ENCODE measurements around the gene BCL11A. TPM values are rescaled to one million over a fixed set of nuclear protein-coding genes. Genes with fewer than 3 reads are reported as not detected.

BCL11A gene
- total RNA-seq, 3 donors from 2014 or later = 0.64 to 13.5 (median 6.2) TPM

GRCh38 chr2:60475123-60475830 lies 78.2 kb downstream of the BCL11A start:
- H3K4me1 ChIP-seq = peaks cover 0 to 6% of the 10 kb centered on the region in 2 donors
- DNase-seq (ENCODE audit: low spot score in 2 of 2) = no peak
- H3K27ac ChIP-seq = no peak overlapping the region
- H3K4me3 ChIP-seq = no peak overlapping the region
- H3K27me3 ChIP-seq = no peaks in the 10 kb centered on the region
- TF ChIP-seq, protein P1, sequence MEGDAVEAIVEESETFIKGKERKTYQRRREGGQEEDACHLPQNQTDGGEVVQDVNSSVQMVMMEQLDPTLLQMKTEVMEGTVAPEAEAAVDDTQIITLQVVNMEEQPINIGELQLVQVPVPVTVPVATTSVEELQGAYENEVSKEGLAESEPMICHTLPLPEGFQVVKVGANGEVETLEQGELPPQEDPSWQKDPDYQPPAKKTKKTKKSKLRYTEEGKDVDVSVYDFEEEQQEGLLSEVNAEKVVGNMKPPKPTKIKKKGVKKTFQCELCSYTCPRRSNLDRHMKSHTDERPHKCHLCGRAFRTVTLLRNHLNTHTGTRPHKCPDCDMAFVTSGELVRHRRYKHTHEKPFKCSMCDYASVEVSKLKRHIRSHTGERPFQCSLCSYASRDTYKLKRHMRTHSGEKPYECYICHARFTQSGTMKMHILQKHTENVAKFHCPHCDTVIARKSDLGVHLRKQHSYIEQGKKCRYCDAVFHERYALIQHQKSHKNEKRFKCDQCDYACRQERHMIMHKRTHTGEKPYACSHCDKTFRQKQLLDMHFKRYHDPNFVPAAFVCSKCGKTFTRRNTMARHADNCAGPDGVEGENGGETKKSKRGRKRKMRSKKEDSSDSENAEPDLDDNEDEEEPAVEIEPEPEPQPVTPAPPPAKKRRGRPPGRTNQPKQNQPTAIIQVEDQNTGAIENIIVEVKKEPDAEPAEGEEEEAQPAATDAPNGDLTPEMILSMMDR (IDR thresholded peaks at IDR 0.05) = no peak
- TF ChIP-seq POLR2AphosphoS5 (IDR thresholded peaks at IDR 0.05) (no peak), POLR2A (IDR thresholded peaks at IDR 0.05) (no peak)
- intact Hi-C loops (cut with DNase I; ENCODE audit: low total_unique reads) = no loop called here
- no peaks in the 10 kb centered on the region for H3K9me3 ChIP-seq
- H3K36me3 ChIP-seq = no peaks in the 10 kb centered on the region

DNA sequence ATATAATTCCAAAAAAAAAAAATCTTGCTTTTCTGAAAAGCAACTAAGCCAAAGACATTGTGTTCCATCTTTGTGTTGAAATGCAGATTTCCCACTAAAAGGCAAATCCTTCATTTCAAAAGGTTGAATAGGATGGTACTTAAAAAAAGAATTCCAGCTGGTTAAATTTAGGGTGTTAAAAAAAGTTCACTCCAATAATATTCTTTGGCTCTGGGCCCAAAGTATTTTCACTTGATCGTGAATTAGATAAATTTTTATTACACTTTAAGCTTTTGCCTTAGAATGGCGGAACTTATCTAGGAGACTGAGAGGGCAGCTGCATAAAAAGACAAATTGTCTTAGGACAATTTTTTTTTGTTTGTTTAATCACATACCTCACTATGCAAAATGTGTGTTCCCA lies 79.2 kb downstream of the BCL11A start:
- no peaks in the 10 kb centered on the region for H3K9me3 ChIP-seq
- H3K4me3 ChIP-seq = no peak overlapping the region

DNA sequence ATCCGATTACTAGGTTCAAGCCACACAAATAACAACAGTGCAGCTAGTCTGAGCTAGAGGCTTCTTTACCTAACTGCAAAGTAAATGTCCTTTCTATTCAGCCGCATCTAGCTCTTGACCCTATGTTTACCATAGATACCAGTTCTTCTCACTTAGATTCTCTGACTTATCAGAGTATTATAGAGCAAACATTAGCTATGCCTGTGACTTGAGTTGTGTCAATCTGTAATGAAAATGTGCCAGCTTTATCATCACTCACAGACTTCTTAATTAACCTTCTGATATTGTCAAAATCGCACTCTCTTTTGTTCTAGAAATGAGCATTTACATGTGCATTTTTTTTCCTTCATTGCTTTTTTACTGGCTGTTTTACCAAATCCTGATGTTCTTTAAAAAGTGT lies 79.9 kb downstream of the BCL11A start:
- Histone ChIP-seq H3K9me3 (no peaks in the 10 kb centered on the region), H3K27ac (no peak overlapping the region), H3K4me3 (no peak overlapping the region), H3K4me1 (peaks cover 0 to 6% of the 10 kb centered on the region in 2 donors), H3K27me3 (no peaks in the 10 kb centered on the region), H3K36me3 (no peaks in the 10 kb centered on the region)
- no peak for TF ChIP-seq POLR2A (IDR thresholded peaks at IDR 0.05)
- TF ChIP-seq POLR2AphosphoS5 (IDR thresholded peaks at IDR 0.05) = no peak
- TF ChIP-seq, protein P1 (IDR thresholded peaks at IDR 0.05) = no peak
- no peak for DNase-seq (ENCODE audit: low spot score in 2 of 2)
- intact Hi-C loops (cut with DNase I; ENCODE audit: low total_unique reads) = no loop called here

More for the DNA sequence above, 79.2 kb downstream of the BCL11A start:
- TF ChIP-seq, protein P1 (IDR thresholded peaks at IDR 0.05) = no peak
- TF ChIP-seq POLR2A (IDR thresholded peaks at IDR 0.05) (no peak), POLR2AphosphoS5 (IDR thresholded peaks at IDR 0.05) (no peak)
- Histone ChIP-seq H3K36me3 (no peaks in the 10 kb centered on the region), H3K27ac (no peak overlapping the region), H3K4me1 (peaks cover 0 to 6% of the 10 kb centered on the region in 2 donors), H3K27me3 (no peaks in the 10 kb centered on the region)
- intact Hi-C loops (cut with DNase I; ENCODE audit: low total_unique reads) = no loop called here
- DNase-seq (ENCODE audit: low spot score in 2 of 2) = no peak

GRCh38 chr2:60472663-60473289 lies 80.7 kb downstream of the BCL11A start:
- Histone ChIP-seq H3K27me3 (no peaks in the 10 kb centered on the region), H3K36me3 (no peaks in the 10 kb centered on the region), H3K27ac (no peak overlapping the region), H3K9me3 (no peaks in the 10 kb centered on the region), H3K4me3 (no peak overlapping the region), H3K4me1 (peaks cover 0 to 6% of the 10 kb centered on the region in 2 donors)
- no peak for TF ChIP-seq POLR2A (IDR thresholded peaks at IDR 0.05)
- no peak for TF ChIP-seq POLR2AphosphoS5 (IDR thresholded peaks at IDR 0.05)
- TF ChIP-seq, protein P1 (IDR thresholded peaks at IDR 0.05) = no peak
- intact Hi-C loops (cut with DNase I; ENCODE audit: low total_unique reads) = no loop called here
- DNase-seq (ENCODE audit: low spot score in 2 of 2) = no peak

DNA sequence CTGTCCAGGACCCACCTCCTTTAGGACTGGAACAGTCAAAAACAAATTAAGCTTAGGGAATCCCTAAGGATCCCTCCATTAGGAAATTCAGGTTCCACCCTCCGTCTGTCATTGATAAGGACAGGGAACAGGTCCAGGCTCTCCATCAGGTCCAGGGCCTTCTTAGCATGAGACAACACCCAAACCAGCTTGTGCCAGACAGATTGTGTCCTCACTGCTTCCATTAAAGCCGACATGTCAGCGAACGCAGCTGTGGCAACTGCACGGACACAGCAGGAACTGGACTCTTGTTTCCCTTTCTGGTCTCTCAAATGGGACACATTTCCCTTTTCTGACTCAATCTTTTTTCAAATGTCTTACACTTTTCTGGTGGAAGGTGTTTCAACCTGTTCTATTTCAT lies 81.4 kb downstream of the BCL11A start:
- intact Hi-C loops (cut with DNase I; ENCODE audit: low total_unique reads) = no loop called here
- H3K4me3 ChIP-seq = no peak overlapping the region
- no peak for DNase-seq (ENCODE audit: low spot score in 2 of 2)
- H3K27ac ChIP-seq = no peak overlapping the region
- TF ChIP-seq POLR2AphosphoS5 (IDR thresholded peaks at IDR 0.05) = no peak
- TF ChIP-seq, protein P1 (IDR thresholded peaks at IDR 0.05) = no peak
- TF ChIP-seq POLR2A (IDR thresholded peaks at IDR 0.05) = no peak
- peaks cover 0 to 6% of the 10 kb centered on the region in 2 donors for H3K4me1 ChIP-seq
- no peaks in the 10 kb centered on the region for H3K36me3 ChIP-seq
- no peaks in the 10 kb centered on the region for H3K9me3 ChIP-seq
- H3K27me3 ChIP-seq = no peaks in the 10 kb centered on the region
